ENCODE data around the gene PHKG1. TPM values are rescaled to one million over a fixed set of nuclear protein-coding genes. Genes with fewer than 3 reads are reported as not detected.
"Not testable (repeated sequence)": the region's sequence is repeated elsewhere in the genome, so short reads cannot be mapped to it uniquely, and the experiment has no call there.

PHKG1 gene
- total RNA-seq = 0.34 and 0.60 TPM in 2 replicates

GRCh38 chr7:56092789-56093531, at the start of gene PHKG1:
Gene PHKG1 (minus strand): TSS chr7:56092952. CDS start chr7:56088941, 4,011 bp downstream.
- DNase-seq = peak; percentile 86

GRCh38 chr7:56131062-56131461, 38.3 kb upstream of the PHKG1 start:
- not testable (repeated sequence) for DNase-seq

GRCh38 chr7:56127241-56127975, 34.7 kb upstream of the PHKG1 start:
- no peak for DNase-seq

- DNase-seq = no peak
Observed at GRCh38 chr7:56125831-56126230, 33.1 kb upstream of the PHKG1 start.

- no peak for DNase-seq
Observed at GRCh38 chr7:56124981-56125380, 32.2 kb upstream of the PHKG1 start.

- no peak for DNase-seq
Observed at GRCh38 chr7:56121440-56121839, 28.7 kb upstream of the PHKG1 start.

- no peak for DNase-seq
Observed at GRCh38 chr7:56115852-56116538, 23.2 kb upstream of the PHKG1 start, which contains the start of gene NUPR2. Gene NUPR2 (minus strand): TSS chr7:56116417. CDS start chr7:56116314, 103 bp downstream.

- not testable (repeated sequence) for DNase-seq
Observed at GRCh38 chr7:56112244-56112643, 19.5 kb upstream of the PHKG1 start.

- no peak for DNase-seq
Observed at GRCh38 chr7:56110611-56111010, 17.9 kb upstream of the PHKG1 start.

- no peak for DNase-seq
Observed at GRCh38 chr7:56107954-56108258, 15.2 kb upstream of the PHKG1 start.

- peak; percentile 99 for DNase-seq
Observed at GRCh38 chr7:56106108-56107073, 13.6 kb upstream of the PHKG1 start, which contains the start of gene CHCHD2. Gene CHCHD2 (minus strand): TSS chr7:56106476. CDS start chr7:56106413, 63 bp downstream.

GRCh38 chr7:56105508-56105907, 12.8 kb upstream of the PHKG1 start:
- DNase-seq = peak; percentile 65

GRCh38 chr7:56104138-56104537, 11.4 kb upstream of the PHKG1 start:
- not testable (repeated sequence) for DNase-seq

GRCh38 chr7:56099653-56100052, 6.9 kb upstream of the PHKG1 start:
- no peak for DNase-seq

- not testable (repeated sequence) for DNase-seq
Observed at GRCh38 chr7:56098187-56099008, 5.6 kb upstream of the PHKG1 start.

GRCh38 chr7:56097700-56098099, 4.9 kb upstream of the PHKG1 start:
- DNase-seq = peak; percentile 18

GRCh38 chr7:56092388-56092787, 364 bp downstream of the PHKG1 start:
- not testable (repeated sequence) for DNase-seq

GRCh38 chr7:56091591-56091990, 1.2 kb downstream of the PHKG1 start:
- DNase-seq = no peak

GRCh38 chr7:56087445-56087844, 5.3 kb downstream of the PHKG1 start:
- DNase-seq = no peak

GRCh38 chr7:56086761-56087160, 6.0 kb downstream of the PHKG1 start:
- no peak for DNase-seq

GRCh38 chr7:56083150-56083785, 9.5 kb downstream of the PHKG1 start:
- peak; percentile 71 for DNase-seq

Measured in dermis blood vessel endothelial cell (primary cell).